ENCODE results near the gene IRF7.

- TF ChIP-seq EZH2 (IDR thresholded peaks at IDR 0.05) (no peak), POLR2AphosphoS5 (IDR thresholded peaks at IDR 0.05; ENCODE audit: borderline replicate concordance, low read depth, low read length) (no peak), FOXP2 (optimal IDR thresholded peaks at IDR 0.05; ENCODE audit: control extremely low read depth, extremely low read length, insufficient read depth) (no peak)
Measured at GRCh38 chr11:581342-581741, 34.4 kb downstream of the IRF7 start.
